OCI-LY1 (cell line): ENCODE measurements around the gene TBC1D22B.

Experiments used
- EZH2 ChIP-seq: fragments of 200-600 bp; sonication (generic), shearing (Covaris generic); IDR thresholded peaks from 2 replicates; pipeline ENCODE4 v1.8.0; 2017; ENCODE audit warnings: borderline replicate concordance, mixed run types, mild to moderate bottlenecking, antibody characterized with exemption, low read length, moderate library complexity, mixed read lengths
- TF ChIP-seq, protein P1 (sequence below): fragments of 200-600 bp; sonication (generic), shearing (Covaris generic); IDR thresholded peaks from 2 replicates; pipeline ENCODE4 v1.5.1; 2017; ENCODE audit warnings: mild to moderate bottlenecking, antibody characterized with exemption, low read length, moderate library complexity, mixed read lengths

DNA sequence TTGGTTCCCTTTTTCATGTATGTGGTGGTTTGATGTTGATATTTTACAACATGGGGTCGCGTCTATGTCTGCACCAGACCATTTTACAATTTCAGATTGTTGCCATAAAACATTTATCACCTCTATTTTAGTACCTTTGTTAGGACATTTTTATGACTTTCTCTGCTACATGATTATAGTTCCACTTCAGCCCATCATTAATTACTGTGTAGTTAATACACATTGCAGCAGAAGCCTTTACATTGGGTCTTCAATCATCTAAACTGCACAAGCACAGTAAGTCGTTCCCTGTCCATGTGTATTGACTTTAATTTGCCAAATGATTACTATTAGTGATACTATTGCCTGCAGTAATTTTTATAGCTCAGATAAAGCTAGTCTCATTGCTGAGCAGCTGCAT, 16.1 kb downstream of the TBC1D22B start:
- TF ChIP-seq EZH2 = no peak
- TF ChIP-seq, protein P1, sequence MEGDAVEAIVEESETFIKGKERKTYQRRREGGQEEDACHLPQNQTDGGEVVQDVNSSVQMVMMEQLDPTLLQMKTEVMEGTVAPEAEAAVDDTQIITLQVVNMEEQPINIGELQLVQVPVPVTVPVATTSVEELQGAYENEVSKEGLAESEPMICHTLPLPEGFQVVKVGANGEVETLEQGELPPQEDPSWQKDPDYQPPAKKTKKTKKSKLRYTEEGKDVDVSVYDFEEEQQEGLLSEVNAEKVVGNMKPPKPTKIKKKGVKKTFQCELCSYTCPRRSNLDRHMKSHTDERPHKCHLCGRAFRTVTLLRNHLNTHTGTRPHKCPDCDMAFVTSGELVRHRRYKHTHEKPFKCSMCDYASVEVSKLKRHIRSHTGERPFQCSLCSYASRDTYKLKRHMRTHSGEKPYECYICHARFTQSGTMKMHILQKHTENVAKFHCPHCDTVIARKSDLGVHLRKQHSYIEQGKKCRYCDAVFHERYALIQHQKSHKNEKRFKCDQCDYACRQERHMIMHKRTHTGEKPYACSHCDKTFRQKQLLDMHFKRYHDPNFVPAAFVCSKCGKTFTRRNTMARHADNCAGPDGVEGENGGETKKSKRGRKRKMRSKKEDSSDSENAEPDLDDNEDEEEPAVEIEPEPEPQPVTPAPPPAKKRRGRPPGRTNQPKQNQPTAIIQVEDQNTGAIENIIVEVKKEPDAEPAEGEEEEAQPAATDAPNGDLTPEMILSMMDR = no peak
